ENCODE results near the gene PLAAT3. TPM values are rescaled to one million over a fixed set of nuclear protein-coding genes. Genes with fewer than 3 reads are reported as not detected.
A peak's percentile ranks its signal among the peaks of the same experiment; 100 is the strongest.
"Not testable (repeated sequence)": the region's sequence is repeated elsewhere in the genome, so short reads cannot be mapped to it uniquely, and the experiment has no call there.

The PLAAT3 gene
- polyA plus RNA-seq, 3 donors from 2014 or later, result 63.6 to 85.2 (median 84.6) TPM

- peak overlapping the region in 1 of 6 donors; percentile 66 for H3K27ac Mint-ChIP-seq
- H3K4me1 Mint-ChIP-seq, result peaks cover 20 to 26% of the 10 kb centered on the region in 2 donors
- no peaks in the 10 kb centered on the region for H3K36me3 Mint-ChIP-seq
- no peak overlapping the region for H3K4me3 Mint-ChIP-seq
- DNase-seq, result no peak
- no peaks in the 10 kb centered on the region for H3K9me3 Mint-ChIP-seq
- H3K27me3 Mint-ChIP-seq (ENCODE audit: low read depth in 3 of 3), result peaks cover 0 to 3% (median 2%) of the 10 kb centered on the region in 3 donors
These were observed 5.7 kb upstream of the PLAAT3 start for GRCh38 chr11:63619967-63620366.

DNA sequence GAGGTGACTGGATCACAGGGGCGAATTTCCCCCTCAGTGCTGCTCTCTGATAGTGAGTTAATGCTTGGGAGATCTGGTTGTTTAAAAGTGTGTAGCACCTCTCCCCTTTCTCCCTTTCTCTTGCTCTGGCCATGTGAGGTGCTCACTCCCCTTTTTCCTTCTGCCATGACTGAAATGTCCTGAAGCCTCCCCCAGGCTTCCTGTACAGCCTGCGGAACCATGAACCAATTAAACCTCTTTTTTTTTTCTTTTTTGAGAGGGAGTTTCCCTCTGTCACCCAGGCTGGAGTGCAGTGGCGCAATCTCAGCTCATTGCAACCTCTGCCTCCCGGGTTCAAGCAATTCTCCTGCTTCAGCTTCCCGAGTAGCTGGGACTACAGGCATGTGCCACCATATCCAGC, 3.5 kb upstream of the PLAAT3 start:
- H3K4me3 Mint-ChIP-seq; H3K27me3 Mint-ChIP-seq (ENCODE audit: low read depth in 3 of 3); H3K9me3 Mint-ChIP-seq; DNase-seq; H3K36me3 Mint-ChIP-seq; H3K27ac Mint-ChIP-seq: not testable (repeated sequence)
- H3K4me1 Mint-ChIP-seq, result peaks cover 29 to 34% of the 10 kb centered on the region in 2 donors

- Mint-ChIP-seq H3K36me3 (no peaks in the 10 kb centered on the region), H3K27ac (no peak overlapping the region), H3K4me3 (no peak overlapping the region), H3K27me3 (ENCODE audit: low read depth in 3 of 3) (peaks cover 0 to 4% (median 3%) of the 10 kb centered on the region in 3 donors), H3K9me3 (no peaks in the 10 kb centered on the region), H3K4me1 (peaks cover 32 to 34% of the 10 kb centered on the region in 2 donors)
- no peak for DNase-seq
These were observed 2.7 kb upstream of the PLAAT3 start for GRCh38 chr11:63616953-63617352.

DNA sequence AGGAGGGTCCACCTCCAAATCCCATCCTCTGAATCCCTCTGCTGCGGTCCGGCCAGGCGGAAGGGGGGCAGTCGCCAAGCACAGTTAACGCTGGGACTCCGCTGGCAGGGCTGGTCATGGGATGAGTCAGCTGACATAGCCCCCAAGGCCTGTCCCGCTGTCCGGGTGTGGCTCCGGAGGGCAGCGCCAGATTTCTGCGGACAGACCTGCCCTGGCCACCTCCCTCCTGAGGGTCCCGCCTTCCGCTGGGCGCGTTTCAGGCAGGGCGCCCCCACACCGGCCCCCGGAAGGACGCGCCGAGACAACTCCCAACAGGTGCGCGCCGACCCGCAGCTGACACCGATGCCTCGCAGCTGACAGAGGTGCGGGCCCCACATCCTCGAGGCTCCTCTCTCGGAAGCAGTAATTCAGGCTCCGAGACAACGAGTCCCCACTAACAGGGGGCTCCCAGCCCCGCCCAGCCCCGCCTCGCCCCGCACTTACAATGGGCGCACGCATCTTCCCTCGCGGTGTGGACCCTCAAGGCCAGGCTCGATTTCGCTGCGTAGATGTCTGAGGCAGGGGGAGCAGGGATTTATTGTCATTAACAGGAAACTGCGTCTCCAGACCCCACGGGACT, 607 bp downstream of the PLAAT3 start:
- H3K4me1 Mint-ChIP-seq, result peaks cover 40 to 50% of the 10 kb centered on the region in 2 donors
- H3K27ac Mint-ChIP-seq, result peak overlapping the region; percentile 79 to 93 (median 88)
- DNase-seq, result peak; percentile 39 to 52 (median 51)
- peaks cover 0 to 6% (median 4%) of the 10 kb centered on the region in 3 donors for H3K27me3 Mint-ChIP-seq (ENCODE audit: low read depth in 3 of 3)
- peak overlapping the region; percentile 89 to 96 (median 92) for H3K4me3 Mint-ChIP-seq
- H3K9me3 Mint-ChIP-seq, result no peaks in the 10 kb centered on the region
- H3K36me3 Mint-ChIP-seq, result no peaks in the 10 kb centered on the region

- Mint-ChIP-seq H3K27me3 (ENCODE audit: low read depth in 3 of 3) (peaks cover 0 to 6% (median 4%) of the 10 kb centered on the region in 3 donors), H3K36me3 (no peaks in the 10 kb centered on the region), H3K4me3 (peak overlapping the region in 4 of 5 donors; percentile 12 to 95 (median 90)), H3K9me3 (no peaks in the 10 kb centered on the region), H3K4me1 (peaks cover 43 to 55% of the 10 kb centered on the region in 2 donors), H3K27ac (peak overlapping the region; percentile 15 to 87 (median 74))
- no peak for DNase-seq
These were observed 2.1 kb downstream of the PLAAT3 start for GRCh38 chr11:63612181-63612580.

- H3K27ac Mint-ChIP-seq, result peak overlapping the region; percentile 5 to 87 (median 66)
- H3K9me3 Mint-ChIP-seq, result no peaks in the 10 kb centered on the region
- H3K27me3 Mint-ChIP-seq (ENCODE audit: low read depth in 3 of 3), result peaks cover 2 to 4% (median 3%) of the 10 kb centered on the region in 3 donors
- H3K4me3 Mint-ChIP-seq, result peak overlapping the region in 2 of 5 donors; percentile 7 to 12
- no peaks in the 10 kb centered on the region for H3K36me3 Mint-ChIP-seq
- no peak for DNase-seq
- peaks cover 46 to 58% of the 10 kb centered on the region in 2 donors for H3K4me1 Mint-ChIP-seq
These were observed 2.9 kb downstream of the PLAAT3 start for GRCh38 chr11:63611395-63611747.

GRCh38 chr11:63610604-63611394, 3.4 kb downstream of the PLAAT3 start:
- Mint-ChIP-seq H3K9me3 (no peaks in the 10 kb centered on the region), H3K27ac (peak overlapping the region; percentile 46 to 87 (median 66)), H3K4me3 (peak overlapping the region in 1 of 5 donors; percentile 15), H3K4me1 (peaks cover 46 to 62% of the 10 kb centered on the region in 2 donors), H3K27me3 (ENCODE audit: low read depth in 3 of 3) (peaks cover 2 to 4% (median 3%) of the 10 kb centered on the region in 3 donors), H3K36me3 (no peaks in the 10 kb centered on the region)
- DNase-seq, result no peak

GRCh38 chr11:63609971-63610580, 4.2 kb downstream of the PLAAT3 start:
- H3K4me3 Mint-ChIP-seq, result no peak overlapping the region
- H3K27ac Mint-ChIP-seq, result peak overlapping the region; percentile 16 to 67 (median 50)
- no peaks in the 10 kb centered on the region for H3K9me3 Mint-ChIP-seq
- peaks cover 2 to 4% (median 3%) of the 10 kb centered on the region in 3 donors for H3K27me3 Mint-ChIP-seq (ENCODE audit: low read depth in 3 of 3)
- no peak for DNase-seq
- H3K36me3 Mint-ChIP-seq, result no peaks in the 10 kb centered on the region
- H3K4me1 Mint-ChIP-seq, result peaks cover 46 to 62% of the 10 kb centered on the region in 2 donors

DNA sequence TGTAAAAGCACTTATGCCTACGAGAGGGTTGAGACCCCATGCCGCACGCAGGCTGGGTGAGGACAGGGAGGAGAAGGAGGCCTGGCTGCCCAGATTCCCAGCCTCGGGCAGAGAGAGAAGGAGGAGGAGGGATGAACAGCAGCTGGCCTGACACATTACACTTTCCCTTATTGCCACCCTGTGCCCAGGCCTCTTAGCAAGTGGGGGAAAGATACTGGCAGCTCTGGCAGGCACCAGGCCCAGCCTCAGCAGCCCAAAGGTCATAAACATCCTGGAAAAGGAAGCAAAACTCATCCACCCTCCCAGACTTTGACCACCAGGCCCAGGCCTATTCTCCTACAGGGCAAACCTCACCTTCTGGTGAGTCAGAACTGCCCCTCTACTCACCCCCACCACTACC, 4.7 kb downstream of the PLAAT3 start:
- Mint-ChIP-seq H3K9me3 (no peaks in the 10 kb centered on the region), H3K27ac (peak overlapping the region; percentile 3 to 82 (median 44)), H3K4me3 (no peak overlapping the region), H3K36me3 (no peaks in the 10 kb centered on the region), H3K4me1 (peaks cover 46 to 62% of the 10 kb centered on the region in 2 donors), H3K27me3 (ENCODE audit: low read depth in 3 of 3) (peaks cover 2 to 3% (median 2%) of the 10 kb centered on the region in 3 donors)
- DNase-seq, result no peak

DNA sequence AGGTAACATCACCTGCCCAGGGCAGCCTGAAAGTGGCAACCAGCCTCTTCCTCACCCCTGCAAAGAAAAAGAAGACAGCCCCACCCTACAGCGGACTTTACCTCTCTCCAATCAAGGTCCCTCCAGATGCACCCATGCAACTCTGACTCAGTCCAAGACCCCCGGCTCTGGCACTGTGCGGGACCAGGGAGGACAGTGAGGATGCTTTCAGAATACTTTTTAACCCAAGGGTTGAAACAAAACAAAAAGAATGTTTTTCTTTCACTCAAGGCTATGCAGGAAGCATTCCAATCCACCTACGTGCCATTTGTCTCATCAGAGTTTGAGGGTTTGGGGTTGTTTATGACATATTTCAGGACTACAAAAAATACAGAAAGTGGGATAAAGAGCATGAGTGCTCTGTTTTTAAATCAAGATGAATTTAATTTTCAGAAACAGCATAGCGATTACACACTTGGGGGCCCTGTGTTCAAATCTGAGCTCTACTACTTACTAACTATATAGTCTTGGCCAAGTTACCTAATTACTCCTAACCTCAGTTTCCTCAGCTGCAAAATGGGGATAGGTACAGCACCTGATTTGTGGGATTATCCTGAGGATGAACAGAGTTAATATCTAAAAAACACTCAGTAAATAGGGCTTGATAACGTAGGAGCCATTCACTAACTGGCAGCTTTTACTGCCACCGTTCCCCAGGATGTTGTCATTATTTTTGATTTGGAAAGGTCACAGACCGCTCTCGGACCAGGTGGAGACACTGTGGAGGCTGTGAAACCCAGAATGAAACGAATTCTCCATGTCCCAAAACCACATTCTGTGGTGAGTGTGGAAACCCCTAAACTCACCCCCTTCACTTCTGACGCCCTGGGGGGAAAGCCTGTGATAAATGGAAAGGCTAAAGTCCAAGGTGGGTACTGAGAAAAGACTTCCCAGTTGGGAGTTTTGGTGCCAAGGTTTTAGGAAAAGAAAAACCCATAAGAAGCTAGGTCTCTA, 5.6 kb downstream of the PLAAT3 start:
- peak overlapping the region; percentile 5 to 82 (median 32) for H3K27ac Mint-ChIP-seq
- H3K4me1 Mint-ChIP-seq, result peaks cover 41 to 61% of the 10 kb centered on the region in 2 donors
- no peaks in the 10 kb centered on the region for H3K36me3 Mint-ChIP-seq
- no peak for DNase-seq
- H3K4me3 Mint-ChIP-seq, result no peak overlapping the region
- H3K27me3 Mint-ChIP-seq (ENCODE audit: low read depth in 3 of 3), result peaks cover 1 to 3% (median 2%) of the 10 kb centered on the region in 3 donors
- no peaks in the 10 kb centered on the region for H3K9me3 Mint-ChIP-seq

- Mint-ChIP-seq H3K4me3 (no peak overlapping the region), H3K27ac (peak overlapping the region in 4 of 6 donors; percentile 45 to 61 (median 54)), H3K27me3 (ENCODE audit: low read depth in 3 of 3) (peaks cover 0 to 2% (median 0%) of the 10 kb centered on the region in 3 donors), H3K4me1 (peaks cover 18 to 24% of the 10 kb centered on the region in 2 donors), H3K9me3 (no peaks in the 10 kb centered on the region), H3K36me3 (peaks cover 0 to 3% (median 0%) of the 10 kb centered on the region in 3 donors)
- no peak for DNase-seq
These were observed 11.1 kb downstream of the PLAAT3 start for GRCh38 chr11:63603180-63603518.

DNA sequence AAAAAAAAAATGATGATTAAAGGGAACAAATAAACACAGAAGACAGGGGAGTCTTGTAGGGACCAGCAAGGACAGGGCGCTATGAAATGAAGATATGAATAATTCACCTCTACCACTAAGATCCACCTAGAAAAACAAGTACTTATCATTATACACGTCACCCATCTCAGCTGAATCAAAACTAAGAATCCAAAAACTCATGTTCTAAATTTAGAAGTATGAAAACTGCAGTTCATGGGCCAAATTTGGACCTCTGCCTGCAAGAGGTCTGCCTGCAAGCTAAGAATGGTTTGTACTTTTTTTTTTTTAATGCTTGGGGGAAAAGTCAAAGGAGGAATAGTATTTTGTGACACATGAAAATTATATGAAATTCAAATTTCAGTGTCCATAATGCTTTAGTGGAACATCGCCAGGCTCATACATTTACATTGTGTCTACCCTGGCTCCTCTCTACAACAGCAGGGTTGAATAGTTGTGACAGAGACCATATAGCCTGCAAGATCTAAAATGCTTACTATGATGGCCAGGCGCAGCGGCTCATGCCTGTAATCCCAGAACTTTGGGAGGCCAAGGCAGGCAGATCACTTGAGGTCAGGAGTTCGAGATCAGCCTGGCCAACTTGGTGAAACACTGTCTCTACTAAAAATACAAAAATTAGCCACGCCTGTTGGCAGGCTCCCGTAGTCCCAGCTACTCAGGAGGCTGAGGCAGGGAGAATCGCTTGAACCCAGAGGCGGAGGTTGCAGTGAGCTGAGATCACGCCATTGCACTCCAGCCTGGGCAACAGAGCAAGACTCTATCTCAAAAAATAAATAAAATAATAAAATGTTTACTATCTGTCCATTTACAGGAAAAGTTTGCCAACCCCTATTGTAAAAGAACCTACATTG, 11.7 kb downstream of the PLAAT3 start:
- H3K27ac Mint-ChIP-seq, result peak overlapping the region in 4 of 6 donors; percentile 45 to 61 (median 52)
- H3K9me3 Mint-ChIP-seq, H3K36me3 Mint-ChIP-seq: not testable (repeated sequence)

More for the DNA sequence above, 11.7 kb downstream of the PLAAT3 start:
- not testable (repeated sequence) for H3K4me3 Mint-ChIP-seq; DNase-seq; H3K27me3 Mint-ChIP-seq (ENCODE audit: low read depth in 3 of 3)
- peaks cover 17 to 24% of the 10 kb centered on the region in 2 donors for H3K4me1 Mint-ChIP-seq

Data from immature natural killer cell (primary cell).